AG04449 (cell line): ENCODE results near the gene WWTR1.

Source experiments
- CTCF ChIA-PET: fragments of 350-600 bp; formaldehyde crosslinking; extraction: SDS; loops from one replicate; lab custom pipeline; 2021; ENCODE audit warnings: antibody characterized with exemption; lab: Yijun Ruan, JAX
- POLR2A ChIA-PET: fragments of 400-600, 350-600 bp; formaldehyde crosslinking; extraction: SDS; loops from one replicate; lab custom pipeline; 2020; ENCODE audit warnings: antibody characterized with exemption, inconsistent platforms; lab: Yijun Ruan, JAX
- DNase-seq: peaks from one replicate; pipeline ENCODE4 v3.0.0-alpha.2; 2010; ENCODE audit warnings: low read depth, low spot score
- H3K4me3 ChIP-seq: 2 replicates; pipeline ENCODE4 v1.5.1; 2011; ENCODE audit warnings: low read depth, mild to moderate bottlenecking, control low read depth, low read length
- TF ChIP-seq, protein P1 (sequence below): IDR thresholded peaks from one replicate; pipeline ENCODE4 v1.5.1; 2011; ENCODE audit warnings: mild to moderate bottlenecking, moderate library complexity, low read length, control low read depth, inconsistent platforms; ENCODE audit not compliant: insufficient read depth; ENCODE audit errors: missing control alignments

The WWTR1 gene

GRCh38 chr3:149476225-149476624 is 181.6 kb downstream of the WWTR1 start:
- TF ChIP-seq, protein P1, sequence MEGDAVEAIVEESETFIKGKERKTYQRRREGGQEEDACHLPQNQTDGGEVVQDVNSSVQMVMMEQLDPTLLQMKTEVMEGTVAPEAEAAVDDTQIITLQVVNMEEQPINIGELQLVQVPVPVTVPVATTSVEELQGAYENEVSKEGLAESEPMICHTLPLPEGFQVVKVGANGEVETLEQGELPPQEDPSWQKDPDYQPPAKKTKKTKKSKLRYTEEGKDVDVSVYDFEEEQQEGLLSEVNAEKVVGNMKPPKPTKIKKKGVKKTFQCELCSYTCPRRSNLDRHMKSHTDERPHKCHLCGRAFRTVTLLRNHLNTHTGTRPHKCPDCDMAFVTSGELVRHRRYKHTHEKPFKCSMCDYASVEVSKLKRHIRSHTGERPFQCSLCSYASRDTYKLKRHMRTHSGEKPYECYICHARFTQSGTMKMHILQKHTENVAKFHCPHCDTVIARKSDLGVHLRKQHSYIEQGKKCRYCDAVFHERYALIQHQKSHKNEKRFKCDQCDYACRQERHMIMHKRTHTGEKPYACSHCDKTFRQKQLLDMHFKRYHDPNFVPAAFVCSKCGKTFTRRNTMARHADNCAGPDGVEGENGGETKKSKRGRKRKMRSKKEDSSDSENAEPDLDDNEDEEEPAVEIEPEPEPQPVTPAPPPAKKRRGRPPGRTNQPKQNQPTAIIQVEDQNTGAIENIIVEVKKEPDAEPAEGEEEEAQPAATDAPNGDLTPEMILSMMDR: no peak
- CTCF ChIA-PET: interaction anchor here (0.9 to 6.8 kb wide), 7 partner anchors 10 to 521 kb away, joined by 3 to 47 read pairs (median 4); no protein-coding TSS in a partner anchor
- POLR2A ChIA-PET: no interaction called here
- H3K4me3 ChIP-seq: no peak overlapping the region
- no peak for DNase-seq

DNA sequence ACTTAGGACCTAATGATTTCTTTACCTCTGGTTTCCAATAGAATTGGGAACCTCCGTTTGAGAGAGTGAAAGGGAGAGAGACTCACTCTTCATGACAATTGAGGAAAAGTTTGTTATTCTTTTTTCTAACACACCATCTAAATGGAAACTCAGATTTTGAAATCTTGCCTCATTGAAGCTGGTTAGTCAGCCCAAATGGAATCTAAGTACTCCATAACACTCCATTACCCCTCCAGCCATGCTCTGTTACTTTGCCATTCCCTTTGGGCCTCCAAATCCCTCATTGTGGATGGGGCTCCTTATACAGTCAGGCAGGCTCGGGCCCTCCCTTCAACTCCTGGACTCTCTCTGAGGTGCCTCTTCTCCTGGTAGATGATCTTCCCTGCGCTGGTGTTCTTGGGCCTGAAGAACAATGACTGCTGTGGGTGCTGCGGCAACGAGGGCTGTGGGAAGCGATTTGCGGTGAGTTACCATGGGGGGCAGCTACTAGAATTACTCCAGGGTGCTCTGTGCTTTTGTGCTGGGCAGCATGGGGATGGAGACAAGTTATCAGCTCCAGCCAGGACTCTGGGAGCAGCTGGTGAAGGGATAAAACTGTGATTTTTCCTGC is 182.3 kb downstream of the WWTR1 start:
- TF ChIP-seq, protein P1: no peak
- ChIA-PET POLR2A (no interaction called here), CTCF (interaction anchor here (0.9 to 6.8 kb wide), 8 partner anchors 9 to 520 kb away, joined by 3 to 47 read pairs (median 6); no protein-coding TSS in a partner anchor)
- no peak overlapping the region for H3K4me3 ChIP-seq
- DNase-seq: no peak

DNA sequence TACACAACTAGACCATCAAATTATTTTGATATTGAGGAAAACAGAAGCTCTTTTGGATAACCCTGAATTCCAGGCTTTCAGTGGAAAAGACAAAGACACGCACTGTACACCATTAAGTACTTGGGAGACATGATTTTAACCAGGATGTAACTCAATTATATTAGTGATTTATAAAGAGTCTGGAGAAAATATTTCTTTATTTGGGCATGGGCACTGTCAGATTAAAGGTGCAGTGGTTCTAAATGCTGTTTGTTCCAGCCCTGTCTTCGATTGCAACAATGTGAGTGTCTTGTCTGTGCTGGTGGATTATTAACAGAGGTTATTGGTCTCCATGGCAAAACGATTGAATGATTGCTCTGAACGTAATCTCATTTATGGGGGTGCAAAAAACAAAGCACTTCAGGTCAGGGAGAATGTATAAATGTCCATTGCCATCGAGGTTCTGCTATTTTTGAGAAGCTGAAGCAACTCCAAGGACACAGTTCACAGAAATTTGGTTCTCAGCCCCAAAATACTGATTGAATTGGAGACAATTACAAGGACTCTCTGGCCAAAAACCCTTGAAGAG is 183.5 kb downstream of the WWTR1 start, which contains the start of gene TM4SF4:
Gene TM4SF4, plus strand, starts transcription at position 448 of the 568 bp plus-strand sequence. CDS start 181 bp downstream, outside the sequence.
- no peak within 1 kb of the TSS for H3K4me3 ChIP-seq
- POLR2A ChIA-PET: no interaction called here
- CTCF ChIA-PET: interaction anchor here (0.6 to 6.0 kb wide), 11 partner anchors 9 to 354 kb away, joined by 3 to 34 read pairs (median 8); no protein-coding TSS in a partner anchor
- TF ChIP-seq, protein P1: no peak
- DNase-seq: no peak

- peak; percentile 55 for DNase-seq
- no peak overlapping the region for H3K4me3 ChIP-seq
- POLR2A ChIA-PET: interaction anchor here (1.4 kb wide), 1 partner anchor 25 kb away, joined by 5 read pairs; no protein-coding TSS in a partner anchor
- CTCF ChIA-PET: interaction anchor here (0.6 to 6.0 kb wide), 14 partner anchors 9 to 352 kb away, joined by 3 to 34 read pairs (median 4); no protein-coding TSS in a partner anchor
- TF ChIP-seq, protein P1: no peak
Observed at GRCh38 chr3:149473357-149474249, 184.2 kb downstream of the WWTR1 start.

DNA sequence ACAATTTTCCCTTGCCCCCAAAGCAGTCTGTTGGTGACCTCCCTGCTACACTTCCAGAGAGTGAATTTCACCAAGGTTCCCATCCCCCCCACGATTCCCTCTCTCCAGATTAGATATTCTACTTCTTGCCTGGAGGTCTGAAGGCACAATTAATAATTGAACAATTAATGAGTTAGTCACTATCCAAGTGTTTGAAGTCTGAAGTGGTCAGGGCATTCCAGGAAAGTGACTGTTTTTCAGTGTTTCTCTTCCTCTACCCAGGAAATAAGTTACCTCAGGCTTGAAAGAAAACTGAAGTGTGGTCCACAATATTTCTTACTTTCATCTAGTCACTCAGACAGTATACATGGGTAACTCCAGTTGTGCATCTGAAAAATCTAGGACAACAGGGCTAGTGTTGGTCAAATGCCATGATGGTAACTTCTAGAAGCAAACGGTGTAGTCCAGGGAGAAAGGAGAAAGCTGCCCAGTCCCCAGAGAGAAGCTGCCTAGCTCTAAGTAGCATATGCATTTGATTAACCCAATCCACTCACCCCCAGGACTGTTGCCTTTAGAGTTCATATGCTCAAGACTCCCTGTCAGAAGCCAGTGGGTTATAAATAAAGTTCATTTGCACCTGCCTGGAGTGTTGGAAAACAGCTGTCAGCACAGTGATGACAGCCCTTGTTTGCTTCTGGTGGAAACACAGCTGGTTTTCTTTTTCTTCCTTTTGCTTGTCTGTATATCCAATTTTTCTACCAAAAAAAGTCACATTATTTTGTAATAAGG is 185.6 kb downstream of the WWTR1 start:
- TF ChIP-seq, protein P1: no peak
- CTCF ChIA-PET: interaction anchor here (1.0 to 6.0 kb wide), 8 partner anchors 14 to 351 kb away, joined by 3 to 34 read pairs (median 8); no protein-coding TSS in a partner anchor

More for the DNA sequence above, 185.6 kb downstream of the WWTR1 start:
- H3K4me3 ChIP-seq: no peak overlapping the region
- POLR2A ChIA-PET: interaction anchor here (1.1 to 1.4 kb wide), 2 partner anchors 22 to 24 kb away, joined by 5 read pairs; no protein-coding TSS in a partner anchor
- DNase-seq: no peak
